ENCODE measurements around the gene ADCK1. TPM values are rescaled to one million over a fixed set of nuclear protein-coding genes. Genes with fewer than 3 reads are reported as not detected.

ADCK1 gene, protein sequence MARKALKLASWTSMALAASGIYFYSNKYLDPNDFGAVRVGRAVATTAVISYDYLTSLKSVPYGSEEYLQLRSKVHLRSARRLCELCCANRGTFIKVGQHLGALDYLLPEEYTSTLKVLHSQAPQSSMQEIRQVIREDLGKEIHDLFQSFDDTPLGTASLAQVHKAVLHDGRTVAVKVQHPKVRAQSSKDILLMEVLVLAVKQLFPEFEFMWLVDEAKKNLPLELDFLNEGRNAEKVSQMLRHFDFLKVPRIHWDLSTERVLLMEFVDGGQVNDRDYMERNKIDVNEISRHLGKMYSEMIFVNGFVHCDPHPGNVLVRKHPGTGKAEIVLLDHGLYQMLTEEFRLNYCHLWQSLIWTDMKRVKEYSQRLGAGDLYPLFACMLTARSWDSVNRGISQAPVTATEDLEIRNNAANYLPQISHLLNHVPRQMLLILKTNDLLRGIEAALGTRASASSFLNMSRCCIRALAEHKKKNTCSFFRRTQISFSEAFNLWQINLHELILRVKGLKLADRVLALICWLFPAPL
- 5.6 TPM for polyA plus RNA-seq (2013)

DNA sequence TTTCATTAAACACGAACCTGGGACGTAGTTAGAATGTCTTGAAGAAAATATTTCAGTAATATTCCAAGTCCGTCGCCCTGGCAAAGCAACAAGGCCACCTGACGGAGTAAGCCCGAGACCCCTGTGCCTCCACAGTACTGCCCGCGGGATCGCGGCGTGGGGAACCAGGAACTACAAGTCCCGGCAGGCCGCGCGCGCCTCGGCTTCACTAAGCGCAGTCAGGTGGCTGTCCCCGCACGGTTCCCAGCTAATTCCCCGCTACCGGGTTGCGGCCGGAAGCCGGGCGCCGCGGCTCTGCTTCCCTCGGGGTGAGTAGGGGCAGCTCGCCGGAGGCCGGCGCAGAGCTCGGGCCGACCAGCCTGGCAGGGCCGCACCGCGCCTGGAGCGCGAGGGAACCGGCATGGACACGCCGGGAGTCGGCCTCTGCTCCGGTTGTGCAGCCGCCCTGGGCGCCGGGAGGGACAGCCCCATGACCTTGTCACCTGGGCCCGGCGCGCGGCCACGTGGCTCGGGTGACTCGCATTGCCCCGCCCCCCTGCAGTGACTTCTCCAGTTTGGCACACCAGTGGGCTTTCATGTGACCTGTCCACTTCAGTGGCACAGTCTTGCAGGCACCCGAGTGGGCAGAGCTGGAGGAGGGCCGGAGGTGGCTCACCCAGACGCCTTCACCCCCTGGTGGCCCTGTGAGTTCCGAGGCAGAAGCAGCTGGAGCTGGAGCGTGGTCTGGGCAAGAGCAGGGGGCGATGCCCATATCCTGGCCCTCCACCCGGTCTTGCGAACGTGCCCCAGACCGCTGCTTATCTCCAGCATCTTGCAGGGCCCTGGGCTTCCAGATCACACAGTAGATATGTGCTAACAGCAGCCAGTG lies at the start of gene ADCK1:
Gene ADCK1 (plus strand): TSS at position 247 of the 868 bp plus-strand sequence. CDS start 18,870 bp downstream, outside the sequence.
- 0% methylated on average over 59 of the region's 66 CpGs for WGBS (ENCODE audit: insufficient coverage)
- CTCF ChIA-PET: interaction anchor here (1.1 to 2.6 kb wide), 4 partner anchors 19 to 341 kb away, joined by 3 to 9 read pairs (median 4); partner anchors contain the start of gene SNW1
- H3K4me3 ChIP-seq (ENCODE audit: control insufficient read depth in 1 of 7, extremely low read depth in 1 of 7, insufficient read depth in 4 of 7, low read depth in 2 of 7, low read length in 6 of 7): peak within 1 kb of the TSS; percentile 66 to 96 (median 84)
- POLR2A ChIA-PET: interaction anchor here (0.5 to 1.4 kb wide), 2 partner anchors 20 to 39 kb away, joined by 3 to 10 read pairs; partner anchors contain the start of gene SNW1
- DNase-seq: peak; percentile 80 to 92 (median 85)
- H3K27me3 ChIP-seq (replicated peaks in 2 of 5; ENCODE audit: control insufficient read depth in 4 of 5, insufficient read depth in 5 of 5, low read length in 4 of 5): no peaks in the 10 kb centered on the region
- no peaks in the 10 kb centered on the region for H3K36me3 ChIP-seq (ENCODE audit: control insufficient read depth in 4 of 4, insufficient read depth in 4 of 4, low read length in 3 of 4)
- H3K4me1 ChIP-seq (ENCODE audit: control extremely low read depth in 1 of 4, control insufficient read depth in 4 of 4, insufficient read depth in 4 of 4, low read length in 3 of 4): peaks cover 0 to 8% (median 5%) of the 10 kb centered on the region in 4 experiments
- H3K27ac ChIP-seq (ENCODE audit: insufficient read depth in 1 of 2, low read depth in 1 of 2, low read length in 2 of 2, poor library complexity in 1 of 2, severe bottlenecking in 2 of 2): peak within 1 kb of the TSS; percentile 46 to 79
- no peaks in the 10 kb centered on the region for H3K9me3 ChIP-seq (ENCODE audit: control extremely low read depth in 1 of 5, control insufficient read depth in 4 of 5, insufficient read depth in 2 of 5, low read depth in 1 of 5, low read length in 4 of 5)

DNA sequence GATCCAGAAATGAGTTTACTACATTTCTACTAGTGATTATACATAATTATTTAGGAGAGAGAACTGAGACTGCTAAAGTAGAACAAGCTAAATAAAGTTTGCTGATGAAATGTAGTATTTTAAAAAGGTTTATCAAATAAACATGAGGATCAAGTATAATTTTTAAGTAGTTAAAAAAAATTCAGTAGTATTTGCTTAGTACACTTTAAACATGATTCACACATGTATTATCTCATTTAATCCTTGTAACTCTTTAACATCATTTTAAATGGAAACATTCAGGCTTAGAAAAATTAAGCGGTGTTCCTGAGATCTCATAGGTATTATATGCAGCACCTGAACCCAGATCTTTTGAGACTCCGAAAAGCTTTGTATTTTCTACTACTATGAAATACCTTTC lies 47.6 kb upstream of the ADCK1 start:
- Histone ChIP-seq H3K36me3 (ENCODE audit: control insufficient read depth in 4 of 4, insufficient read depth in 4 of 4, low read length in 3 of 4) (peaks cover 12 to 65% (median 39%) of the 10 kb centered on the region in 4 experiments), H3K4me1 (ENCODE audit: control extremely low read depth in 1 of 4, control insufficient read depth in 4 of 4, insufficient read depth in 4 of 4, low read length in 3 of 4) (no peaks in the 10 kb centered on the region), H3K27ac (ENCODE audit: insufficient read depth in 1 of 2, low read depth in 1 of 2, low read length in 2 of 2, poor library complexity in 1 of 2, severe bottlenecking in 2 of 2) (no peak overlapping the region), H3K9me3 (ENCODE audit: control extremely low read depth in 1 of 5, control insufficient read depth in 4 of 5, insufficient read depth in 2 of 5, low read depth in 1 of 5, low read length in 4 of 5) (no peaks in the 10 kb centered on the region), H3K4me3 (ENCODE audit: control insufficient read depth in 1 of 7, extremely low read depth in 1 of 7, insufficient read depth in 4 of 7, low read depth in 2 of 7, low read length in 6 of 7) (no peak overlapping the region), H3K27me3 (replicated peaks in 2 of 5; ENCODE audit: control insufficient read depth in 4 of 5, insufficient read depth in 5 of 5, low read length in 4 of 5) (no peaks in the 10 kb centered on the region)
- no peak for DNase-seq
- ChIA-PET POLR2A (no interaction called here), CTCF (interaction anchor here (1.5 kb wide), 1 partner anchor 16 kb away, joined by 6 read pairs; no protein-coding TSS in a partner anchor)
- no CpG with 5 or more reads among the region's 2 CpGs for WGBS (ENCODE audit: insufficient coverage)

DNA sequence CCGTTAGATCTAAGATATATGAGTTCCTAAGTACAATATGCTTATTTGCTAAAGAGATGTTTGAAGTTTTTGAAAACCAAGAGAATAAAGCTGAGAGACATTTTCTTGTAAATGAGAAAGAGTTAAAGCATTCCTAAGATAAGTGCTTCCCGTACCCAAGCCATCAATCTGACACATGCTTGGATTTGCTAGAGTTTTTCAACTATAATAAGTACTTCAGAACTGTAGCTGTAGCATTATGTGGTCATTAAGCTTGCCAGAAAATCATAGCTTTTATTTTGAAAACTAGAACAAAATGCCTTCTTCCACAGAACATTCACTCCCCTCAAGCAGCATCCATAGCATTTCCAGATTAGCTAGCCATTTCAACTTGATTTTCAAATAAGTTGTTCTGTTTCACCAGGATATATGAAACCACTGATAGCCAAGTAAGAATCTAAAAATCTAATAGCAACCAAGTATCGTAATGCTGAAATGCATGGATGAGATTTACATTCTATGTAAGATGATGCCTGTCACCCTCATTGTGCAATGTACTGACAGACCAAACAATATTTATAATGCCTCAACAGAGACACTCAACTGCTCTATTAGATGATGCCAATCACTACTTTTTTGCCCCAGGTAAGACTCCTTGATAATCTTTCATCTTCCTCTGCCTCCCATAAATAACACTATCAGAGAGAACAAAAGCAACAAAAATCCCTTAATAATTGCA lies 47.0 kb upstream of the ADCK1 start:
- ChIA-PET CTCF (no interaction called here), POLR2A (no interaction called here)
- Histone ChIP-seq H3K9me3 (ENCODE audit: control extremely low read depth in 1 of 5, control insufficient read depth in 4 of 5, insufficient read depth in 2 of 5, low read depth in 1 of 5, low read length in 4 of 5) (no peaks in the 10 kb centered on the region), H3K4me3 (ENCODE audit: control insufficient read depth in 1 of 7, extremely low read depth in 1 of 7, insufficient read depth in 4 of 7, low read depth in 2 of 7, low read length in 6 of 7) (no peak overlapping the region), H3K27me3 (replicated peaks in 2 of 5; ENCODE audit: control insufficient read depth in 4 of 5, insufficient read depth in 5 of 5, low read length in 4 of 5) (no peaks in the 10 kb centered on the region), H3K4me1 (ENCODE audit: control extremely low read depth in 1 of 4, control insufficient read depth in 4 of 4, insufficient read depth in 4 of 4, low read length in 3 of 4) (no peaks in the 10 kb centered on the region), H3K27ac (ENCODE audit: insufficient read depth in 1 of 2, low read depth in 1 of 2, low read length in 2 of 2, poor library complexity in 1 of 2, severe bottlenecking in 2 of 2) (no peak overlapping the region), H3K36me3 (ENCODE audit: control insufficient read depth in 4 of 4, insufficient read depth in 4 of 4, low read length in 3 of 4) (peaks cover 12 to 60% (median 39%) of the 10 kb centered on the region in 4 experiments)
- no peak for DNase-seq
- WGBS (ENCODE audit: insufficient coverage): 80% methylated on average over 1 of the region's 3 CpGs

DNA sequence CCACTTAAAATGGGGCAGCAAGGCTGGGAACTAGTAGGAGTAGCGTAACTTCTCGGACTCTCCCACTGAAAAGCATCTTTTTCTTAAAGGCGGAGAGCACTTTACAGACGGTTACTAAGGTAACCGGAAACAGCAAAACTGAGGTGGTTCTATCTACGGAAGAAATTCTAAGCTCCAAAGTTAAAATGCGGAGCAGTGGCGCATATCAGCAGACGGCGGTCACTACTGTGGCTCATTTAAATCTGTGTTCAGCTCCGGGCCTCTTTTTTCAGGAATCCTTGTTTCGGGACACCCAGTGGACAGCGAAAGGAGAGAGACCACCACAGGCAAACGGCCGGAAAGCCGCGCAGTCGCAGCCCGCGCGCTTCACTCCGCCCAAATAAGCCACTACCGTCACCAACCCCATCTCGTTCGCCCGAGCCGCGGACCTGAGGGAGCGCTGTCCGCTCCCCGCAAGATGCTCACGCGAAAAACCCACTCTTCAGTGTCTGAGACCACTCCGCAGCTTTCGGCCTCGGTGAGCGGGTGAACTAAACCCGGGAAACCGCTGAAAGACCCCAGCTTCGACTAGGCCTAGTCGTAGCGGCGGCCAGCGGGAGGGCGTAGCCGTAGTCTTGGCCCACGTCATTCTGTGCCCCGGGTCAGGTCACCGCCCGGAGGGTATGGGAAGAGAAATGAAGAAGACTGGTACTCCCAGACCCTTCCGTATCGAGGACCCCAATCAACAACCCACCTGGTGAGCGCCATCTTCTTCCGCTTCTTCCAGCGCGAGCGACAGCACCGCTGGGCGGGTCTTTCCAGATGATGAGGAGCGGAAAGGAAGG lies 39.3 kb upstream of the ADCK1 start, which contains the start of gene SNW1:
Gene SNW1 (minus strand): TSS at position 776 of the 824 bp plus-strand sequence. CDS start 29 bp downstream, at position 747.
- DNase-seq: peak; percentile 94 to 97 (median 97)
- Histone ChIP-seq H3K36me3 (ENCODE audit: control insufficient read depth in 4 of 4, insufficient read depth in 4 of 4, low read length in 3 of 4) (peaks cover 2 to 10% (median 6%) of the 10 kb centered on the region in 4 experiments), H3K4me1 (ENCODE audit: control extremely low read depth in 1 of 4, control insufficient read depth in 4 of 4, insufficient read depth in 4 of 4, low read length in 3 of 4) (peaks cover 13 to 23% (median 18%) of the 10 kb centered on the region in 4 experiments), H3K27me3 (replicated peaks in 2 of 5; ENCODE audit: control insufficient read depth in 4 of 5, insufficient read depth in 5 of 5, low read length in 4 of 5) (no peaks in the 10 kb centered on the region), H3K9me3 (ENCODE audit: control extremely low read depth in 1 of 5, control insufficient read depth in 4 of 5, insufficient read depth in 2 of 5, low read depth in 1 of 5, low read length in 4 of 5) (no peaks in the 10 kb centered on the region), H3K27ac (ENCODE audit: insufficient read depth in 1 of 2, low read depth in 1 of 2, low read length in 2 of 2, poor library complexity in 1 of 2, severe bottlenecking in 2 of 2) (peak within 1 kb of the TSS; percentile 98 to 99), H3K4me3 (ENCODE audit: control insufficient read depth in 1 of 7, extremely low read depth in 1 of 7, insufficient read depth in 4 of 7, low read depth in 2 of 7, low read length in 6 of 7) (peak within 1 kb of the TSS; percentile 90 to 100 (median 99))
- CTCF ChIA-PET: interaction anchor here (0.7 to 2.8 kb wide), 6 partner anchors 14 to 101 kb away, joined by 3 to 9 read pairs (median 3); partner anchors contain the start of gene ADCK1
- WGBS (ENCODE audit: insufficient coverage): under 1% methylated on average over 46 of the region's 60 CpGs
- POLR2A ChIA-PET: interaction anchor here (2.3 kb wide), 1 partner anchor 40 kb away, joined by 10 read pairs; the partner anchor contains the start of gene ADCK1

DNA sequence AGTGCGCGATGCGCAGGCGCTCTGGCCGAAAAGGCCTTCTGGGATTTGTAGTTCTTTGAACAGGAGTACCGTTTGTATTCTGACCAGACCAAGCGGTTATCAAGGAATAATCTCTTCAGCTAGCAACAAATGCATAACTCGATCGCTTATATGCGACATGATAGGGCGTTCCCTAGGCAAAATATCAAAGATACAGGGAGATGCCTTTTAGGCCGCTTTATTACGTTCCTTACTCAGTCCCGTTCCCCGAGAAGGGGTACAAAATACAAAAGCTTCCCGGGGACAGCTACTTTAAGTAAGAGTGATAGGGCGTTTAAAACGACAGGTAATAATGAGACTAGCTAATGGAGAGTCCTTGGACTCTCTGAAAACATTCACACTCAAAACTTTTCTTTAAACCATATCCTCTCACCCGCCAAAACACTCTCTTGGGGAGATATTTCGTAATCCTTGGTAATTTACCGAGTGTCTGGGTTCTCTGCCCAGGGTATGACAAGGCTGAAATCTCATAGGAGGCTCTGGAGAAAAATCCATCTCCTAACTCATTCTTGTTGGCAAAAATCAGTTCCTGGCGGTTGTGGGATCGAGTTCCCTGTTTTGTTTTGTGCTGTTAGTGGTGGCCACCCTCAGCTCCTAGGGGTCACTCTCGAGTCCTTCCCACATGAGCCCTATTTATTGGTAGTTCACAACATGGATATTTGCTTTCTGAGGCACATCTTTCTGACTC lies 38.5 kb upstream of the ADCK1 start:
- Histone ChIP-seq H3K4me3 (ENCODE audit: control insufficient read depth in 1 of 7, extremely low read depth in 1 of 7, insufficient read depth in 4 of 7, low read depth in 2 of 7, low read length in 6 of 7) (peak overlapping the region; percentile 90 to 100 (median 99)), H3K27me3 (replicated peaks in 2 of 5; ENCODE audit: control insufficient read depth in 4 of 5, insufficient read depth in 5 of 5, low read length in 4 of 5) (no peaks in the 10 kb centered on the region), H3K36me3 (ENCODE audit: control insufficient read depth in 4 of 4, insufficient read depth in 4 of 4, low read length in 3 of 4) (peaks cover under 1 to 7% (median 3%) of the 10 kb centered on the region in 4 experiments), H3K9me3 (ENCODE audit: control extremely low read depth in 1 of 5, control insufficient read depth in 4 of 5, insufficient read depth in 2 of 5, low read depth in 1 of 5, low read length in 4 of 5) (no peaks in the 10 kb centered on the region), H3K4me1 (ENCODE audit: control extremely low read depth in 1 of 4, control insufficient read depth in 4 of 4, insufficient read depth in 4 of 4, low read length in 3 of 4) (peaks cover 13 to 23% (median 18%) of the 10 kb centered on the region in 4 experiments), H3K27ac (ENCODE audit: insufficient read depth in 1 of 2, low read depth in 1 of 2, low read length in 2 of 2, poor library complexity in 1 of 2, severe bottlenecking in 2 of 2) (peak overlapping the region; percentile 98 to 99)
- ChIA-PET CTCF (interaction anchor here (1.0 to 2.8 kb wide), 6 partner anchors 14 to 107 kb away, joined by 3 to 9 read pairs (median 4); partner anchors contain the start of gene ADCK1), POLR2A (interaction anchor here (2.3 kb wide), 1 partner anchor 39 kb away, joined by 10 read pairs; the partner anchor contains the start of gene ADCK1)
- WGBS (ENCODE audit: insufficient coverage): under 1% methylated on average over 16 of the region's 24 CpGs
- peak; percentile 34 to 58 (median 56) for DNase-seq
